ENCODE measurements around the gene CACNG6.

The CACNG6 gene

GRCh38 chr19:53969366-53969765 lies 22.1 kb upstream of the CACNG6 start:
- no peak for DNase-seq

GRCh38 chr19:53971673-53972072 lies 19.8 kb upstream of the CACNG6 start:
- no peak for DNase-seq

- no peak for DNase-seq
Measured at GRCh38 chr19:53977429-53977990, 13.9 kb upstream of the CACNG6 start.

- no peak for DNase-seq
Measured at GRCh38 chr19:53977991-53978731, 13.3 kb upstream of the CACNG6 start.

GRCh38 chr19:53978975-53979801 lies 12.2 kb upstream of the CACNG6 start:
- DNase-seq = no peak

- no peak for DNase-seq
Measured at GRCh38 chr19:53980539-53981375, 10.7 kb upstream of the CACNG6 start.

- no peak for DNase-seq
Measured at GRCh38 chr19:53981376-53981951, 10.0 kb upstream of the CACNG6 start.

GRCh38 chr19:53982001-53982451 lies 9.4 kb upstream of the CACNG6 start:
- no peak for DNase-seq

GRCh38 chr19:53982611-53983010 lies 8.8 kb upstream of the CACNG6 start:
- no peak for DNase-seq

- no peak for DNase-seq
Measured at GRCh38 chr19:53983457-53984289, 7.8 kb upstream of the CACNG6 start.

GRCh38 chr19:53985863-53986262 lies 5.6 kb upstream of the CACNG6 start:
- no peak for DNase-seq

- DNase-seq = no peak
Measured at GRCh38 chr19:53988981-53989380, 2.5 kb upstream of the CACNG6 start.

GRCh38 chr19:53989600-53990533 lies 1.6 kb upstream of the CACNG6 start:
- no peak for DNase-seq

- DNase-seq = no peak
Measured at GRCh38 chr19:53992211-53992610, 774 bp downstream of the CACNG6 start.

GRCh38 chr19:53992815-53993214 lies 1.4 kb downstream of the CACNG6 start:
- DNase-seq = no peak

- no peak for DNase-seq
Measured at GRCh38 chr19:53993448-53993847, 2.0 kb downstream of the CACNG6 start.

GRCh38 chr19:53994811-53995210 lies 3.4 kb downstream of the CACNG6 start:
- no peak for DNase-seq

- no peak for DNase-seq
Measured at GRCh38 chr19:53998223-53998622, 6.8 kb downstream of the CACNG6 start.

- DNase-seq = no peak
Measured at GRCh38 chr19:53999694-54000093, 8.3 kb downstream of the CACNG6 start.

- DNase-seq = no peak
Measured at GRCh38 chr19:54001496-54001895, 10.1 kb downstream of the CACNG6 start.
